HL-60 (cell line): ENCODE data around the gene VAMP5.

ENCODE experiments used
- CTCF ChIP-seq: IDR thresholded peaks from one replicate; pipeline ENCODE4 v1.5.1; 2011; ENCODE audit warnings: low read length, control low read depth, inconsistent platforms; ENCODE audit not compliant: insufficient read depth
- GABPA ChIP-seq: IDR thresholded peaks from 2 replicates; pipeline ENCODE4 v1.6.1; 2012; ENCODE audit warnings: low read depth
- POLR2AphosphoS5 ChIP-seq: IDR thresholded peaks from 2 replicates; pipeline ENCODE4 v1.6.1; 2012; ENCODE audit warnings: low read depth
- REST ChIP-seq: IDR thresholded peaks from 2 replicates; pipeline ENCODE4 v1.6.1; 2012; ENCODE audit warnings: low read depth; ENCODE audit not compliant: insufficient replicate concordance
- SPI1 ChIP-seq: IDR thresholded peaks from 2 replicates; pipeline ENCODE4 v1.6.1; 2012; ENCODE audit warnings: low read depth, mild to moderate bottlenecking, borderline replicate concordance

- no peak for TF ChIP-seq GABPA
- TF ChIP-seq POLR2AphosphoS5, result no peak
- no peak for TF ChIP-seq CTCF
- TF ChIP-seq REST, result no peak
- TF ChIP-seq SPI1, result 0 out of 2 replicates have a peak, but pooled peaks have one; percentile 1
These were observed 20.5 kb downstream of the VAMP5 start for GRCh38 chr2:85604568-85605339.
